ENCODE results near the gene SDK1. TPM values are rescaled to one million over a fixed set of nuclear protein-coding genes. Genes with fewer than 3 reads are reported as not detected.

Gene SDK1
- total RNA-seq, 1 donor from 2014 or later: 1.3 TPM

DNA sequence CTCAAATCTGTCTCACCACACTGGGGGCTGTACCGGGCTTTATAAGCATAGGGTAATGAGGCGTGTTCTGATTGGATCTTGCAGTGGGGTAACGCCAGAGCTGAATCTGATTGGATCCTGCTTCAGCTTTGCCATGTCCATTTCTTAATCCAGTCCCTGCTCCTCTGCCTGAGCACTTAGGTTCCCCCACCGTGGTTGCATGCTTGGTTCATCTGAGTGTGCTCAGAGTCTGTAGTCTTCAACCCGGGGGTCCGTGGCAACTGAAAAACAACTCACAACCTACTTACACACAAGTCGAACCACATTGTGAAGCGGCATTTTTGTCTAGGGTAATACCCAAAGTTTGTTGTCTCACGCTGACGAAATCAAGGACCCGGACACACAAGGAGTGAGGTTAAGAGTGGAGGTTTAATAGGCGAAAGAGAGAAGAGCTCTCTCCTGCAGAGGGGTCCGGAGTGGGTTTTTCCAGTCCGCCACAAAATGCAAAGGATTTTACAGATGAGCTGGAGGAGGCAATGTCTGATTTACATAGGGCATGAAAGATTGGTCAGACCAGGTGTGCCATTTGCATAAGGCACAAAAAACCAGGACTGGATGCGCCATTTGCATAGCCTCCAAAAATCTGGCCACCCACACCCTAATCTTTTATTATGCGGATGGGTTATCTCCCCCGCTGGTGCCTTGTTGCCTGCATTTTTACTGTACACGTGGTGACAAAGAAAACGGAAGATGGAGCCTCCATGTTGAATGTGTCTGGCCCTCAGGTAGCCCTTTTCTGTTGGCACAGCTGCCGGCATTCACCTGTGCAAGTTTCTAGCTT lies 739.3 kb downstream of the SDK1 start:
- DNase-seq (no peak), ATAC-seq (ENCODE audit: low read depth) (no peak)
- no peak overlapping the region for H3K27ac Mint-ChIP-seq
- intact Hi-C loops (cut with micrococcal nuclease): no loop called here
- H3K9me3 Mint-ChIP-seq: peaks cover 2% of the 10 kb centered on the region
- CTCF ChIA-PET: no interaction called here
- H3K27me3 Mint-ChIP-seq: no peaks in the 10 kb centered on the region
- TF ChIP-seq, protein P1, sequence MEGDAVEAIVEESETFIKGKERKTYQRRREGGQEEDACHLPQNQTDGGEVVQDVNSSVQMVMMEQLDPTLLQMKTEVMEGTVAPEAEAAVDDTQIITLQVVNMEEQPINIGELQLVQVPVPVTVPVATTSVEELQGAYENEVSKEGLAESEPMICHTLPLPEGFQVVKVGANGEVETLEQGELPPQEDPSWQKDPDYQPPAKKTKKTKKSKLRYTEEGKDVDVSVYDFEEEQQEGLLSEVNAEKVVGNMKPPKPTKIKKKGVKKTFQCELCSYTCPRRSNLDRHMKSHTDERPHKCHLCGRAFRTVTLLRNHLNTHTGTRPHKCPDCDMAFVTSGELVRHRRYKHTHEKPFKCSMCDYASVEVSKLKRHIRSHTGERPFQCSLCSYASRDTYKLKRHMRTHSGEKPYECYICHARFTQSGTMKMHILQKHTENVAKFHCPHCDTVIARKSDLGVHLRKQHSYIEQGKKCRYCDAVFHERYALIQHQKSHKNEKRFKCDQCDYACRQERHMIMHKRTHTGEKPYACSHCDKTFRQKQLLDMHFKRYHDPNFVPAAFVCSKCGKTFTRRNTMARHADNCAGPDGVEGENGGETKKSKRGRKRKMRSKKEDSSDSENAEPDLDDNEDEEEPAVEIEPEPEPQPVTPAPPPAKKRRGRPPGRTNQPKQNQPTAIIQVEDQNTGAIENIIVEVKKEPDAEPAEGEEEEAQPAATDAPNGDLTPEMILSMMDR (IDR thresholded peaks at IDR 0.05): no peak
- H3K4me3 Mint-ChIP-seq: no peak overlapping the region
- H3K36me3 Mint-ChIP-seq (ENCODE audit: low read depth): no peaks in the 10 kb centered on the region
- peaks cover 6% of the 10 kb centered on the region for H3K4me1 Mint-ChIP-seq
- POLR2A ChIA-PET: no interaction called here

DNA sequence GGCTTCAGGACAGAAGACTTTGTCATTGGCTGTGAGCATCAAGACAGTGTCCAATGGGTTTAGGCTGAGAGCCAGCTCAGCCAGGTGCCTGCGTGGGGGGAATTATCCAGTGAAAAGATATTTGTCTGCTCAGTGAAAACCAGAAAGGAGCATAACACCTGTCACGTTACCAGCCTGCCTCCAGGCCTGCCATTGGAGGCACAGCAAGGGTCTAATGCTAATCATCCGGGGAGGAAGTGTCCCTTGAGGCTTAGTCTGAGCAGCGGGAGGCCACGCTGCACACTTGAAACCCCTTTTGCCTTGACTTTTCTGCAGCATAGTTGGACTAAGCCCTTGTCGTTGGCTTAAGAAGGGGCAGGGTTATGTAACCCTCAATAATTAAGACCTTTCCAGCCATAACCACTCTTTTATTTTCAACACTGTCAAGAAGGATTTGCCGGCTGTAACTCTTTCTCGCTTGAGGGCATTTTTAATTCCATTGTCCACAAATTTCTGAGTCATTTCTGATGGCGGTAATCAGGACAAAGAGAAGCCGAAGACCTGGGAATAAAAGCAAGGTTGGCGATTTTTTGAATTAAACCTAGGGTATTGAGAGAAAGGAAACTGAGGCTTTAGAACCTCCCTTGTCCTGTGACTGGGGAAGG lies 741.5 kb downstream of the SDK1 start:
- Mint-ChIP-seq H3K4me1 (peaks cover 6% of the 10 kb centered on the region), H3K9me3 (peaks cover 2% of the 10 kb centered on the region), H3K4me3 (no peak overlapping the region), H3K36me3 (ENCODE audit: low read depth) (no peaks in the 10 kb centered on the region), H3K27me3 (no peaks in the 10 kb centered on the region), H3K27ac (no peak overlapping the region)
- CTCF ChIA-PET: no interaction called here
- ATAC-seq (ENCODE audit: low read depth) (no peak), DNase-seq (no peak)
- TF ChIP-seq, protein P1 (IDR thresholded peaks at IDR 0.05): no peak
- POLR2A ChIA-PET: no interaction called here
- intact Hi-C loops (cut with micrococcal nuclease): no loop called here

DNA sequence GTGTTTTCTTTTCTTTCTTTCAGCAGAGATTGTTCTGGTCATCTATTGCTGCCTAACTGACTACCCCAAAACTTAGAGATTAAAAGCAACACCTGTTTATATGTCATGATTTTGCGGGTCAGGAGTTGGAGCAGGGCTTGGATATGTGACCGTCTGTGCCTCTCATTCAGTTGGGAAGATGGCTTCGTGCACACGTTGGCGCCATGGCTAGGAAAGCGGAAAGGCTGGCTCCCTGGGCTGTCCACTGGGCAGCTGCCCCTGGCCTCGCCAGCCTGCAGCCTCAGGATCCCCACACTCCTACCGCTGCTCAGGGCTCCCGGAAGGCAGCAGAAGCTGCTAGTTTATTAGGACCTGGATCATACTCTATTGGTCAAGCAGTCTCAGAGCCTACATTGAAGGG lies 742.9 kb downstream of the SDK1 start:
- TF ChIP-seq, protein P1 (IDR thresholded peaks at IDR 0.05): no peak
- intact Hi-C loops (cut with micrococcal nuclease): no loop called here
- Mint-ChIP-seq H3K9me3 (peaks cover 2% of the 10 kb centered on the region), H3K36me3 (ENCODE audit: low read depth) (no peaks in the 10 kb centered on the region), H3K27ac (no peak overlapping the region), H3K4me3 (no peak overlapping the region), H3K4me1 (peaks cover 6% of the 10 kb centered on the region), H3K27me3 (no peaks in the 10 kb centered on the region)
- DNase-seq (no peak), ATAC-seq (ENCODE audit: low read depth) (no peak)
- CTCF ChIA-PET: no interaction called here
- POLR2A ChIA-PET: no interaction called here

DNA sequence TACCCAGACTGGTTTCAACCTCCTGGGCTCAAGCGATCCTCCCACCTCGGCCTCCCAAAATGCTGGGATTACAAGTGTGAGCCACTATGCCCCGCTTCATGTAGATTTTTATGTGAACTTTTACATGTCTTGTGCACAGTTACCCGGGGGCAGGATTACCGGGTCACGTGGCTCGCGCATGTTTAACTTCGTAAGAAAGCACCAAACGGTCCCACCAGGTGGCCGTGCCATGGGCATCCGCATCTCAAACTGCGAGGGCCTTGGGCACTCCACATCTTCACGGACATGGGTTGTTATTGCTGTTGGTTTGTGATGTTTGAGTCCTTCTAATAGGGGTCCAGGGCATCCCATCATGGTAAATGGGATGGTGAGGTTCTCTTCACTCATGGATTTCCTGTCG lies 744.4 kb downstream of the SDK1 start:
- Mint-ChIP-seq H3K27ac (no peak overlapping the region), H3K4me1 (peaks cover 6% of the 10 kb centered on the region), H3K4me3 (no peak overlapping the region), H3K36me3 (ENCODE audit: low read depth) (no peaks in the 10 kb centered on the region), H3K27me3 (peaks cover 3% of the 10 kb centered on the region), H3K9me3 (no peaks in the 10 kb centered on the region)
- ATAC-seq (ENCODE audit: low read depth): no peak
- ChIA-PET CTCF (no interaction called here), POLR2A (no interaction called here)
- DNase-seq: no peak
- intact Hi-C loops (cut with micrococcal nuclease): no loop called here
- TF ChIP-seq, protein P1 (IDR thresholded peaks at IDR 0.05): no peak

DNA sequence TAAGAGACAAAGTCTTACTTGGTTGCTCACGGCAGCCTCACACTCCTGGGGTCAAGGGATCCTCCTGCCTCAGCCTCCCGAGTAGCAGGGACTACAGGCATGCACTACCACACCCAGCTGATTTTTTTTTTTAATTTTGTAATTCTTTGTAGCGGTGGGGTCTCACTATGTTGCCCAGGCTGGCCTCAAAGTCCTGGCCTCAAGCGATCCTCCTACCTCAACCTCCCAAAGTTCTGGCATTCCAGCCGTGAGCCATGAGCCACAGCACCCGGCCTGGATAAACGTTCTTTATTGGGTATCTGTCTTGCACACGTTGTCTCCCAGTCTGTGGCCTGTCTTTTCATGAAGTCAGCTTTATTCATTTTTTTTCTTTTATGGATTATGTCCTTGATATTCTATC lies 744.9 kb downstream of the SDK1 start:
- TF ChIP-seq, protein P1 (IDR thresholded peaks at IDR 0.05): no peak
- Mint-ChIP-seq H3K4me1 (peaks cover 6% of the 10 kb centered on the region), H3K9me3 (no peaks in the 10 kb centered on the region), H3K27me3 (peaks cover 3% of the 10 kb centered on the region), H3K4me3 (no peak overlapping the region), H3K36me3 (ENCODE audit: low read depth) (no peaks in the 10 kb centered on the region), H3K27ac (no peak overlapping the region)
- CTCF ChIA-PET: no interaction called here
- intact Hi-C loops (cut with micrococcal nuclease): no loop called here
- POLR2A ChIA-PET: no interaction called here
- ATAC-seq (ENCODE audit: low read depth) (no peak), DNase-seq (no peak)

All from activated B cell treated with CpG ODN at 0.5 μM for 24 hours (primary cell).